SK-N-SH (cell line): ENCODE results near the gene EPHX1. TPM values are rescaled to one million over a fixed set of nuclear protein-coding genes. Genes with fewer than 3 reads are reported as not detected.
A peak's percentile ranks its signal among the peaks of the same experiment; 100 is the strongest.

Source experiments
- CTCF ChIA-PET: fragments of 300-600, 350-600 bp; formaldehyde crosslinking; extraction: SDS; loops from one replicate; lab custom pipeline; 2021; lab: Yijun Ruan, JAX
- POLR2A ChIA-PET: fragments of 350-600 bp; sonication (Branson Sonifier 250); formaldehyde crosslinking; extraction: SDS; loops from one replicate; lab custom pipeline; 2020; ENCODE audit warnings: antibody characterized with exemption, inconsistent platforms; lab: Yijun Ruan, JAX
- DNase-seq: peaks from one replicate; pipeline ENCODE4 v3.0.0; 2012
- H2AFZ ChIP-seq: fragments of 200-600 bp; sonication (generic); 2 replicates; pipeline ENCODE4 v1.8.1; 2016; ENCODE audit warnings: antibody characterized with exemption, mild to moderate bottlenecking, low read depth
- H3F3A ChIP-seq: fragments of 200-600 bp; sonication (generic); replicated peaks from 2 replicates; pipeline ENCODE3; 2016; ENCODE audit warnings: antibody characterized with exemption, mild to moderate bottlenecking; ENCODE audit not compliant: insufficient read depth
- H3K27ac ChIP-seq, 2 experiments: fragments of 200-500 bp in 1 of 2; fragments of 200-600 bp in 1 of 2; sonication (Bioruptor generic) in 1 of 2; sonication (generic), shearing (Covaris generic) in 1 of 2; 2 replicates each; pipeline versions ENCODE4 v1.5.1 to v1.6.1; 2014 to 2016; ENCODE audit warnings: low read depth in 2 of 2, inconsistent platforms in 1 of 2, low read length in 1 of 2, mild to moderate bottlenecking in 1 of 2, mixed read lengths in 1 of 2
- H3K27me3 ChIP-seq: fragments of 200-600 bp; sonication (generic), shearing (Covaris generic); 2 replicates; pipeline ENCODE4 v1.6.1; 2016; ENCODE audit warnings: mixed run types; ENCODE audit not compliant: insufficient read depth
- H3K36me3 ChIP-seq, 2 experiments: fragments of 200-500 bp in 1 of 2; fragments of 200-600 bp in 1 of 2; sonication (Bioruptor generic) in 1 of 2; sonication (generic) in 1 of 2; replicated peaks in 1 of 2; 2 replicates each; pipeline versions ENCODE3 to v1.5.1; 2014 to 2016; ENCODE audit warnings: low read length in 1 of 2, mild to moderate bottlenecking in 1 of 2; ENCODE audit not compliant: insufficient read depth in 2 of 2, control insufficient read depth in 1 of 2
- H3K4me1 ChIP-seq, 2 experiments: fragments of 200-500 bp in 1 of 2; fragments of 200-600 bp in 1 of 2; sonication (Bioruptor generic) in 1 of 2; sonication (generic), shearing (Covaris generic) in 1 of 2; 2 replicates each; pipeline versions ENCODE4 v1.5.1 to v1.6.1; 2014 to 2016; ENCODE audit warnings: low read depth in 1 of 2, low read length in 1 of 2, mixed run types in 1 of 2; ENCODE audit not compliant: insufficient read depth in 2 of 2, control insufficient read depth in 1 of 2
- H3K4me2 ChIP-seq: fragments of 200-600 bp; sonication (generic), shearing (Covaris generic); 2 replicates; pipeline ENCODE4 v1.6.1; 2017; ENCODE audit warnings: mixed run types
- H3K4me3 ChIP-seq, 2 experiments: fragments of 200-500 bp in 1 of 2; fragments of 200-600 bp in 1 of 2; sonication (Bioruptor generic) in 1 of 2; sonication (generic), shearing (Covaris generic) in 1 of 2; 2 replicates each; pipeline versions ENCODE4 v1.5.1 to v1.8.1; 2014 to 2016; ENCODE audit warnings: low read depth in 2 of 2, inconsistent platforms in 1 of 2, low read length in 1 of 2, mild to moderate bottlenecking in 1 of 2, mixed read lengths in 1 of 2, moderate library complexity in 1 of 2
- H3K79me2 ChIP-seq: fragments of 200-600 bp; sonication (generic); 2 replicates; pipeline ENCODE4 v1.8.1; 2017; ENCODE audit warnings: mild to moderate bottlenecking; ENCODE audit not compliant: insufficient read depth
- H3K9ac ChIP-seq: fragments of 200-600 bp; sonication (generic); 2 replicates; pipeline ENCODE4 v1.6.1; 2017; ENCODE audit warnings: mixed run types
- H3K9me2 ChIP-seq: fragments of 200-600 bp; sonication (generic); 2 replicates; pipeline ENCODE4 v1.6.1; 2017; ENCODE audit warnings: mixed run types
- H3K9me3 ChIP-seq: fragments of 200-600 bp; sonication (generic); 2 replicates; pipeline ENCODE4 v1.6.1; 2017; ENCODE audit warnings: mixed run types, mild to moderate bottlenecking, moderate library complexity
- H4K20me1 ChIP-seq: fragments of 200-600 bp; sonication (generic); 2 replicates; pipeline ENCODE4 v1.6.1; 2017; ENCODE audit warnings: mild to moderate bottlenecking, mixed run types; ENCODE audit not compliant: insufficient read depth
- CTCF ChIP-seq: fragments of 200-600 bp; sonication (generic); IDR thresholded peaks from 2 replicates; pipeline ENCODE4 v1.6.1; 2017; ENCODE audit warnings: antibody characterized with exemption, mild to moderate bottlenecking, moderate library complexity
- EP300 ChIP-seq, 2 experiments: IDR thresholded peaks; 2 replicates each; pipeline versions ENCODE4 v1.4.0 to v1.6.1; 2012; ENCODE audit warnings: borderline replicate concordance in 1 of 2, low read depth in 1 of 2, low read length in 1 of 2
- EZH2phosphoT487 ChIP-seq: fragments of 200-600 bp; sonication (generic); IDR thresholded peaks from 2 replicates; pipeline ENCODE4 v1.6.1; 2017; ENCODE audit warnings: low read depth, mixed run types, mild to moderate bottlenecking, antibody characterized with exemption, moderate library complexity, borderline replicate concordance
- FOXJ3 ChIP-seq: sonication (generic); formaldehyde crosslinking; IDR thresholded peaks from 2 replicates; pipeline ENCODE4 v1.5.1; 2020; ENCODE audit warnings: mild to moderate bottlenecking, missing genetic modification reagents
- FOXM1 ChIP-seq: IDR thresholded peaks from 2 replicates; pipeline ENCODE4 v1.4.0; 2012; ENCODE audit warnings: low read depth, mild to moderate bottlenecking
- GABPA ChIP-seq: IDR thresholded peaks from 2 replicates; pipeline ENCODE4 v1.4.0; 2012; ENCODE audit warnings: low read depth, mild to moderate bottlenecking
- JUND ChIP-seq: IDR thresholded peaks from 2 replicates; pipeline ENCODE4 v1.4.0; 2012
- MAX ChIP-seq: IDR thresholded peaks from 2 replicates; pipeline ENCODE4 v1.4.0; 2012; ENCODE audit warnings: low read depth
- MEF2A ChIP-seq: IDR thresholded peaks from 2 replicates; pipeline ENCODE4 v1.4.0; 2012; ENCODE audit warnings: low read depth, borderline replicate concordance
- NFIC ChIP-seq: IDR thresholded peaks from 2 replicates; pipeline ENCODE4 v1.4.0; 2012; ENCODE audit warnings: borderline replicate concordance
- NRF1 ChIP-seq: IDR thresholded peaks from 2 replicates; pipeline ENCODE4 v1.6.1; 2012; ENCODE audit warnings: low read depth, mild to moderate bottlenecking, low read length
- PBX3 ChIP-seq: IDR thresholded peaks from 2 replicates; pipeline ENCODE4; 2012
- RFX5 ChIP-seq: IDR thresholded peaks from 2 replicates; pipeline ENCODE4 v1.6.1; 2012; ENCODE audit warnings: mild to moderate bottlenecking, improper control_type of control experiment, low read length
- RXRA ChIP-seq: IDR thresholded peaks from 2 replicates; pipeline ENCODE4 v1.4.0; 2012; ENCODE audit warnings: low read depth, mild to moderate bottlenecking, borderline replicate concordance
- SIN3A ChIP-seq: IDR thresholded peaks from 2 replicates; pipeline ENCODE4 v1.6.1; 2012; ENCODE audit warnings: low read depth, mild to moderate bottlenecking, low read length, moderate library complexity, borderline replicate concordance
- TAF1 ChIP-seq: IDR thresholded peaks from 2 replicates; pipeline ENCODE4 v1.6.1; 2012; ENCODE audit warnings: low read depth, mild to moderate bottlenecking, low read length, moderate library complexity, borderline replicate concordance
- TCF12 ChIP-seq: IDR thresholded peaks from 2 replicates; pipeline ENCODE4 v1.4.0; 2012
- USF2 ChIP-seq: fragments of 150-350 bp; IDR thresholded peaks from 2 replicates; pipeline ENCODE4 v1.6.1; 2017; ENCODE audit warnings: antibody characterized with exemption, low read length, low read depth, borderline replicate concordance
- YY1 ChIP-seq: IDR thresholded peaks from 2 replicates; pipeline ENCODE4 v1.4.0; 2012; ENCODE audit warnings: low read depth, mild to moderate bottlenecking
- WGBS: methylation state at CpG from one replicate; pipeline ENCODE4 v1.1.6; 2017; ENCODE audit warnings: low lambda C conversion rate; 5-methylcytosine and 5-hydroxymethylcytosine counted together
- polyA plus RNA-seq, 3 experiments: library from polyadenylated mRNA; depleted of rRNA; stranded (reverse); fragments of >200 nt; gene quantifications; 2 replicates each; pipeline ENCODE4 v1.2.3, GENCODE V29; 2012
- TF ChIP-seq, protein P1 (sequence below): IDR thresholded peaks from 2 replicates; pipeline ENCODE4 v1.4.0; 2012; ENCODE audit warnings: low read depth, borderline replicate concordance

Gene EPHX1
- polyA plus RNA-seq, 1 of the 3 experiments (the other 2 are of a cell fraction): 45.7 TPM

DNA sequence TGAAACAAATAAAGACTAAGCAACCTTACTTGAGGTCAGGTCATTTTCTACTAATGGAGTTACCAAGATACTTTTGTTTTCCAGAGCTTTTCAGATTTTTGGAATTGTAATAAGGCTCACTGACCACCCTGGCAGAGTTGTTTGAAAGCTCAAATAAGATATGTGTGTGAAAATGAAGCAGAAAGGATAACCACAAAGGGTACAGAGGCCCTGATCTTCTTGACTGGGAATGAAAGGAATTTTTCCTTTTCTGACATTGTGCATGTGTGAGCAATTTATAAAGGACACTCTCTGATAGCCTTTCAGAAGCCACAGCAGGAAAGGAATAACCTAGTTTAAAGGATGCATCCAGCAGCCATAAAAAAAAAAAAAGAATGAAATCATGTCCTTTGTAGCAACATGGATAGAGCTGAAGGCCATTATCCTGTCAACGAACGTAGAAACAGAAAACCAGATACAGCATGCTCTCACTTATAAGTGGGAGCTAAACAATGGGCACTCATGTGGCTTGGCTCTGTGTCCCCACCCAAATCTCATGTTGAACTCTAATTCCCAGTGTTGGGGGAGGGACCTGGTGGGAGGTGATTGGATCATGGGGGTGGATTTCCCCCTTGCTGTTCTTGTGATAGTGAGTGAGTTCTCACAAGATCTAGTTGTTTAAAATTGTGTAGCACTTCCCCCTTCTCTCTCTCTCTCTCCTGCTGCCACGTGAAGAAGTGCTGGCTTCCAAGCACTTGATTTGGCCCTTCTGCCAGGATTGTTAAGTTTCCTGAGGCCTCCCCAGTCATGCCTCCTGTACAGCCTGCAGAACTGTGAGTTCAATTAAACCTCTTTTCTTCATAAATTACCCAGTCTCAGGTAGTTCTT, 35.4 kb upstream of the EPHX1 start:
- 57% methylated on average over 3 of the region's 3 CpGs for WGBS
- no peaks in the 10 kb centered on the region for H3K9me3 ChIP-seq
- CTCF ChIA-PET: interaction anchor here (1.3 to 18.9 kb wide), 4 partner anchors 35 to 294 kb away, joined by 3 to 473 read pairs (median 50); partner anchors contain the start of gene EPHX1
- H3K79me2 ChIP-seq: peaks cover 18% of the 10 kb centered on the region
- peaks cover 19 to 30% of the 10 kb centered on the region in 2 experiments for H3K4me1 ChIP-seq
- H3K27me3 ChIP-seq: no peaks in the 10 kb centered on the region
- POLR2A ChIA-PET: no interaction called here
- H3K4me3 ChIP-seq: no peak overlapping the region
- 0 out of 2 replicates have a peak overlapping the region, but pooled peaks have one; percentile 27 for H2AFZ ChIP-seq
- H3F3A ChIP-seq: peaks cover 23% of the 10 kb centered on the region
- no peak overlapping the region for H3K9ac ChIP-seq
- no peak for DNase-seq
- H3K27ac ChIP-seq: peak overlapping the region; percentile 46 to 75; a peak in 3 of 4 replicates
- H3K9me2 ChIP-seq: no peaks in the 10 kb centered on the region
- peaks cover 0 to 4% of the 10 kb centered on the region in 2 experiments for H3K36me3 ChIP-seq
- H3K4me2 ChIP-seq: 0 out of 2 replicates have a peak overlapping the region, but pooled peaks have one; percentile 5
- TF ChIP-seq NFIC: no peak
- no peak for TF ChIP-seq EP300 (IDR thresholded peaks at IDR 0.05; ENCODE audit: borderline replicate concordance in 1 of 2, low read depth in 1 of 2, low read length in 1 of 2)
- peak; percentile 39; the same call in 1 of the 2 replicates for TF ChIP-seq TCF12
- TF ChIP-seq CTCF: no peak
- no peak; the same call in 1 of the 2 replicates for TF ChIP-seq PBX3
- TF ChIP-seq USF2: no peak
- TF ChIP-seq RXRA: no peak
- H4K20me1 ChIP-seq: 0 out of 2 replicates have a peak, but pooled peaks cover 10% of the 10 kb centered on the region

GRCh38 chr1:225776294-225776693, 33.6 kb upstream of the EPHX1 start:
- Histone ChIP-seq H3K4me2 (peak overlapping the region; percentile 91), H3K9me3 (no peaks in the 10 kb centered on the region), H3K9me2 (no peaks in the 10 kb centered on the region), H4K20me1 (peaks cover 24% of the 10 kb centered on the region), H3K36me3 (peaks cover 2 to 11% of the 10 kb centered on the region in 2 experiments), H3K79me2 (peaks cover 36% of the 10 kb centered on the region), H3F3A (peaks cover 27% of the 10 kb centered on the region), H3K4me1 (peaks cover 23 to 29% of the 10 kb centered on the region in 2 experiments), H3K27me3 (no peaks in the 10 kb centered on the region), H2AFZ (no peak overlapping the region), H3K9ac (no peak overlapping the region), H3K4me3 (no peak overlapping the region), H3K27ac (no peak overlapping the region)
- ChIA-PET POLR2A (interaction anchor here (0.8 kb wide), 1 partner anchor 123 kb away, joined by 3 read pairs; the partner anchor contains the start of gene ENAH), CTCF (interaction anchor here (1.1 to 18.9 kb wide), 6 partner anchors 15 to 296 kb away, joined by 3 to 473 read pairs (median 4); partner anchors contain the start of gene EPHX1)
- WGBS: 89% methylated on average over 4 of the region's 4 CpGs
- no peak for DNase-seq
- TF ChIP-seq SIN3A: no peak
- TF ChIP-seq, protein P1, sequence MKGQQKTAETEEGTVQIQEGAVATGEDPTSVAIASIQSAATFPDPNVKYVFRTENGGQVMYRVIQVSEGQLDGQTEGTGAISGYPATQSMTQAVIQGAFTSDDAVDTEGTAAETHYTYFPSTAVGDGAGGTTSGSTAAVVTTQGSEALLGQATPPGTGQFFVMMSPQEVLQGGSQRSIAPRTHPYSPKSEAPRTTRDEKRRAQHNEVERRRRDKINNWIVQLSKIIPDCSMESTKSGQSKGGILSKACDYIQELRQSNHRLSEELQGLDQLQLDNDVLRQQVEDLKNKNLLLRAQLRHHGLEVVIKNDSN: no peak
- no peak for TF ChIP-seq EZH2phosphoT487
- TF ChIP-seq YY1: no peak
- TF ChIP-seq JUND: no peak
- no peak for TF ChIP-seq RXRA
- no peak for TF ChIP-seq RFX5
- TF ChIP-seq TAF1: no peak
- TF ChIP-seq FOXM1: no peak
- TF ChIP-seq FOXJ3: no peak
- TF ChIP-seq MEF2A: no peak
- TF ChIP-seq NRF1: no peak
- no peak for TF ChIP-seq EP300 (IDR thresholded peaks at IDR 0.05; ENCODE audit: borderline replicate concordance in 1 of 2, low read depth in 1 of 2, low read length in 1 of 2)
- no peak for TF ChIP-seq MAX
- no peak for TF ChIP-seq PBX3
- no peak for TF ChIP-seq GABPA
